ENCODE results near the gene CTNNB1.
A peak's percentile ranks its signal among the peaks of the same experiment; 100 is the strongest.

Gene CTNNB1

GRCh38 chr3:41193794-41194539 is 5.3 kb upstream of the CTNNB1 start:
- DNase-seq = peak; percentile 65

- DNase-seq = peak; percentile 81
Observed at GRCh38 chr3:41194701-41195100, 4.6 kb upstream of the CTNNB1 start.

- peak; percentile 85 for DNase-seq
Observed at GRCh38 chr3:41195946-41196345, 3.4 kb upstream of the CTNNB1 start.

GRCh38 chr3:41196499-41197410 is 2.5 kb upstream of the CTNNB1 start:
- peak; percentile 60 for DNase-seq

- DNase-seq = peak; percentile 50
Observed at GRCh38 chr3:41198046-41198445, 1.3 kb upstream of the CTNNB1 start.

GRCh38 chr3:41198526-41198925 is 779 bp upstream of the CTNNB1 start:
- DNase-seq = peak; percentile 50

GRCh38 chr3:41199866-41200668 is 762 bp downstream of the CTNNB1 start:
- DNase-seq = no peak

GRCh38 chr3:41200669-41201021 is 1.3 kb downstream of the CTNNB1 start:
- DNase-seq = no peak

GRCh38 chr3:41202075-41202833 is 2.9 kb downstream of the CTNNB1 start:
- DNase-seq = no peak

- DNase-seq = peak; percentile 29
Observed at GRCh38 chr3:41202834-41203345, 3.6 kb downstream of the CTNNB1 start.

GRCh38 chr3:41204369-41204768 is 5.1 kb downstream of the CTNNB1 start:
- no peak for DNase-seq

- no peak for DNase-seq
Observed at GRCh38 chr3:41205591-41205990, 6.3 kb downstream of the CTNNB1 start.

- no peak for DNase-seq
Observed at GRCh38 chr3:41207355-41207754, 8.1 kb downstream of the CTNNB1 start.

- no peak for DNase-seq
Observed at GRCh38 chr3:41208507-41209220, 9.4 kb downstream of the CTNNB1 start.

GRCh38 chr3:41209646-41210045 is 10.3 kb downstream of the CTNNB1 start:
- no peak for DNase-seq

- no peak for DNase-seq
Observed at GRCh38 chr3:41210966-41211365, 11.7 kb downstream of the CTNNB1 start.

GRCh38 chr3:41212088-41212487 is 12.8 kb downstream of the CTNNB1 start:
- DNase-seq = no peak

GRCh38 chr3:41213588-41213987 is 14.3 kb downstream of the CTNNB1 start:
- DNase-seq = no peak

- DNase-seq = no peak
Observed at GRCh38 chr3:41216422-41216821, 17.1 kb downstream of the CTNNB1 start.

- no peak for DNase-seq
Observed at GRCh38 chr3:41216993-41217392, 17.7 kb downstream of the CTNNB1 start.

GRCh38 chr3:41219424-41219823 is 20.1 kb downstream of the CTNNB1 start:
- no peak for DNase-seq
